ENCODE data around the gene TAL2. TPM values are rescaled to one million over a fixed set of nuclear protein-coding genes. Genes with fewer than 3 reads are reported as not detected.

The TAL2 gene
- total and polyA plus RNA-seq, 9 donors: 0.45 to 1.0 (median 0.52) TPM; not detected in 6

GRCh38 chr9:105686936-105687335, 24.7 kb downstream of the TAL2 start:
- H3K27me3 ChIP-seq: no peaks in the 10 kb centered on the region
- TF ChIP-seq POLR2A (IDR thresholded peaks at IDR 0.05): no peak
- no peak for TF ChIP-seq CTCF (IDR thresholded peaks at IDR 0.05)
- TF ChIP-seq EP300 (IDR thresholded peaks at IDR 0.05): no peak

GRCh38 chr9:105690742-105691141, 28.5 kb downstream of the TAL2 start:
- WGBS, 3 donors: 42 to 55% (median 47%) methylated on average over 2 of the region's 2 CpGs
- intact Hi-C loops (cut with DNase I): no loop called here
- Histone ChIP-seq H3K4me3 (no peak overlapping the region), H3K27me3 (no peaks in the 10 kb centered on the region), H3K9me3 (no peaks in the 10 kb centered on the region), H3K27ac (no peak overlapping the region), H3K4me1 (ENCODE audit: insufficient read depth) (no peaks in the 10 kb centered on the region), H3K36me3 (no peaks in the 10 kb centered on the region)
- DNase-seq: no peak
- TF ChIP-seq POLR2A (IDR thresholded peaks at IDR 0.05) (no peak), EP300 (IDR thresholded peaks at IDR 0.05) (no peak), CTCF (IDR thresholded peaks at IDR 0.05) (no peak)

More at GRCh38 chr9:105686936-105687335, 24.7 kb downstream of the TAL2 start:
- Histone ChIP-seq H3K4me3 (no peak overlapping the region), H3K27ac (no peak overlapping the region), H3K9me3 (no peaks in the 10 kb centered on the region), H3K36me3 (no peaks in the 10 kb centered on the region), H3K4me1 (ENCODE audit: insufficient read depth) (no peaks in the 10 kb centered on the region)
- WGBS, 3 donors: 88 to 94% (median 93%) methylated on average over 4 of the region's 4 CpGs
- DNase-seq: no peak
- intact Hi-C loops (cut with DNase I): no loop called here

- TF ChIP-seq EP300 (IDR thresholded peaks at IDR 0.05): no peak
- TF ChIP-seq CTCF (IDR thresholded peaks at IDR 0.05): no peak
- TF ChIP-seq POLR2A (IDR thresholded peaks at IDR 0.05): no peak
- intact Hi-C loops (cut with DNase I): no loop called here
Observed at GRCh38 chr9:105693435-105694189, 31.4 kb downstream of the TAL2 start.

GRCh38 chr9:105694190-105694847, 32.1 kb downstream of the TAL2 start, which contains the start of gene TMEM38B:
TSS of gene TMEM38B (plus strand) at chr9:105694541. CDS start at chr9:105694661, 120 bp downstream.
- intact Hi-C loops (cut with DNase I): no loop called here
- DNase-seq: peak; percentile 80 to 90 (median 83)
- H3K9me3 ChIP-seq: no peaks in the 10 kb centered on the region
- peaks cover 2% of the 10 kb centered on the region for H3K4me1 ChIP-seq (ENCODE audit: insufficient read depth)
- no peaks in the 10 kb centered on the region for H3K27me3 ChIP-seq
- H3K27ac ChIP-seq: peak within 1 kb of the TSS; percentile 36 to 66
- 0 to 1% (median 1%) methylated on average over 52 to 65 of the region's 65 CpGs for WGBS, 3 donors
- TF ChIP-seq EP300 (IDR thresholded peaks at IDR 0.05) (no peak), POLR2A (IDR thresholded peaks at IDR 0.05) (peak; percentile 75)
- peak within 1 kb of the TSS; percentile 85 for H3K4me3 ChIP-seq
- no peaks in the 10 kb centered on the region for H3K36me3 ChIP-seq

More at GRCh38 chr9:105693435-105694189, 31.4 kb downstream of the TAL2 start:
- Histone ChIP-seq H3K4me1 (ENCODE audit: insufficient read depth) (peaks cover 2% of the 10 kb centered on the region), H3K27me3 (no peaks in the 10 kb centered on the region), H3K9me3 (no peaks in the 10 kb centered on the region), H3K27ac (no peak overlapping the region), H3K4me3 (peak overlapping the region; percentile 85), H3K36me3 (no peaks in the 10 kb centered on the region)
- DNase-seq: no peak
- 6 to 9% (median 8%) methylated on average over 15 of the region's 15 CpGs for WGBS, 3 donors

Measured in ovary (tissue), 9 donors.